Inflammatory macrophage treated with lipopolysaccharide for 1 hour (primary cell): Measurements from ENCODE around the gene MAPK8.
A peak's percentile ranks its signal among the peaks of the same experiment; 100 is the strongest.

Experiments
- DNase-seq, 2 donors: peaks; one replicate each; pipeline ENCODE4 v3.0.0-alpha.2; 2020 to 2022

The MAPK8 gene

DNA sequence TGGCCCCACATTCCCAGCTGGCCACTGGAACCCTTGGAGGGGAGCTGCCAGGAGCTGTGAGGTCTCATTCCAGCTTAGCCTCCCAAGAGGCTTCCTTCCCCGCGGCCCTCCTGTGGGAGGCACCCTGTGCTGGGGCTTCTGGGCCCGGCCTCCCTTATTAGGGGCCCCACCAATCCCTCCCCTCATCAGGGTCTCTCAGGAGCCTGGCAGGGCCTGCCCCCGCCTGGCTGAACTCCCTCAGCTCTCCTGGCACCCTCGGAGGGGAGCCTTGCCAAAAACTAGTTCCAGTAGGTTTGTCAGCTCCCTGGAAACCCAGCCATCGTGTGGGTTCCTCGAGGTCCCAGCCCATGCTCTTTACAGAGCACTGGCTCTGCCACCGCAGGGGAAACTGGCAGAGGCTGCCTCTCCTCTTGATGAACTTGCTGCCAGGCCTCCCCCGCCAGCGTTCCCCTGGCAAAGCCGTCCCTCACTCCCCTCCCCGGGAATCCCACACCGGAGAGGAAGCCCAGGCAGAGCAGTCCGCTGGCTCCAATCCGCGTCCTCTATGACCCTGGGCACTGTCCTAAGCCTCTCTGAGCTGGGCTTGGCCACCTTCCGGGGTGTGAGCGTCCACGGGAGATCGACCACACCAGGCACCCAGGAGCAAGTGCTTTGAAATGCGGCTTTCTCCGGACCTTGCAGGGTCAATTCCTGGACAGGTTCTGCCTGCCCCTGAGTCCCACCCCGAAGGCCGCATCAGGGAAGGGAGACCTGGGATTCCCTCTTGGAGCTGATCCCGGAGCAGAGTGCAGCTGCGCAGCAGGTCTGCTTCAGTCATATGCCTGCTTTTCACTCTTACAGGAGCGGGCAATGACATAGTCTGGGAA lies 158.6 kb downstream of the MAPK8 start:
- DNase-seq, result no peak

DNA sequence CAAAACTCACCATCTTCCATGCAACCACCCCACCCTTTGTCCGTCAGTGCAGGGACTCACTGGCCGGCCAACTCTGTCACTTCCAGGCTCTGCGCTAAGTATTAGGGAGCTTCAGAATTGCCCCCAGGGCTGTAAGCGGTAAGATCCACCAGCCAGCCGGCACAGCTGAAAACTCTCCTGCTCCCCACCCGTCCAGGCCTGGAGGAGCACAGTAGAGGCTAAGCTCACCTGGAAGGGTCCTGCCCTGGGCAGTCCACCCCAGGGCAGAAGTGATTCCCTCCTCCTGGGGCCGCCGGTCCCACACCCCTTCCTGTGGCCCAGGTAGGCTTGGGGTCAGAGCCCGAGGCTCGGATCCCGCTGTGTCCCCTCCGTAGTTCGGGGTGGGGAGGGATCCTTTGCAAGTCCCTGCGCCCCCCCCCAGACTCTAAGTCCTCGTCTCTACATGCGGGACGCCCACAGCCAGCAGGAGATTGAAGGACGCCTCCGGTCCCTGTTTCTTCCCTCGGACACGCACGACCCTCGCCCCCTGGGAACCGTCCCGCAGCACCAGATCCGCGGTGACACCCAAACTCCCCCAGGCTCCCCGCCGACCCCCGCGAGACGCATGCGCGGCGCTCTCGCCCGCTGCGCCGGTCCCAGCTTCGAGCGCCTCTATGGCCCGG lies 159.5 kb downstream of the MAPK8 start:
- no peak for DNase-seq

DNA sequence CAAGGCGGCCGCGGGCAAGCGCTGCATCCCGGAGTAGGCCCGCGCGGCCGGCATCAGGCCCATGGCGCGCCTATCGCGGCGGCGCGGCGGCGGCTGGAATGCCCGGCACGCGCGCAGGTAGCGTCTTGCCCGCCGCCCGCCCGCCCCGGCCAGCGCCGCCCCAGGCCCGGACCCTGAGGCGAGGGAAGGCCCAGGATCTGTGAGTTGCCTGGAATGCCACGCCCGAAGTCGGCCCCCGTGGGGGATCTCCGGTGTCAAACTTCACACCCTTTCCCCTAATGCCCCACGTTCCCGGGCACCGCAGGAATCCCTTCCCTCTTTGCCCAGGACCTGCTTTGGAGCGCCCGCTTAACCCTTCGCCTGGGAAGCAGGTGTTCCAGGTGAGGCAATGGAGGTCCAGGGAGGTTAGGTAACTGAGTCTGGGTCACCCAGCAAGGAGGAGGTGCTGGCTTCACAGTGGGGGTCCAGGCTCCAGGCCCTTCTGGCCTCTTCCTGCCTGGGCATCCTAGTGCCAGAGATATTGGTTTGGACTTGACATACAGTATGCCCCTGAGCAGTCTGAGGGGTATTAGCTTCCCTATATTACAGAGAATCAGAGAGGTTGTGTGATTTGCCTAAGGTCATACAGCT lies 160.2 kb downstream of the MAPK8 start:
- no peak for DNase-seq

DNA sequence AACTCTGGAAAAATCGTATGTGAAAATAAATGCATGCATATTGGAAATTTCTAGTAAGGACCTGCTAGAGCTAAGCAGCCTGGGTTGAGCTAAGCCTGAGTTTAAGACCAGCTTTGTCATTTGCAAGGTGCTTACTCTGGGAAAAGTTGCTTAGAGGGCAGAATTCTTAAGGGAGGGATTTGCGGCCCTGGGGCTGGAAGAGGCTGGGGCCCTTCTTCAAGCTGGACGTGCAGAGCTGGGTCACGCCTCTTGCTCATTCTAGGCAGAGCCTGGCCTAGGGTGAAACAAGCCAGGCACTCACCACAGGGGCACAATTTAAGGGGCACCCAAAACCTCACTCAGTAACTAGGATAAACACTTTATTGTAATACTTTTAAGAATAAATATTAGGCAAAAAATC lies 161.2 kb downstream of the MAPK8 start:
- no peak for DNase-seq

DNA sequence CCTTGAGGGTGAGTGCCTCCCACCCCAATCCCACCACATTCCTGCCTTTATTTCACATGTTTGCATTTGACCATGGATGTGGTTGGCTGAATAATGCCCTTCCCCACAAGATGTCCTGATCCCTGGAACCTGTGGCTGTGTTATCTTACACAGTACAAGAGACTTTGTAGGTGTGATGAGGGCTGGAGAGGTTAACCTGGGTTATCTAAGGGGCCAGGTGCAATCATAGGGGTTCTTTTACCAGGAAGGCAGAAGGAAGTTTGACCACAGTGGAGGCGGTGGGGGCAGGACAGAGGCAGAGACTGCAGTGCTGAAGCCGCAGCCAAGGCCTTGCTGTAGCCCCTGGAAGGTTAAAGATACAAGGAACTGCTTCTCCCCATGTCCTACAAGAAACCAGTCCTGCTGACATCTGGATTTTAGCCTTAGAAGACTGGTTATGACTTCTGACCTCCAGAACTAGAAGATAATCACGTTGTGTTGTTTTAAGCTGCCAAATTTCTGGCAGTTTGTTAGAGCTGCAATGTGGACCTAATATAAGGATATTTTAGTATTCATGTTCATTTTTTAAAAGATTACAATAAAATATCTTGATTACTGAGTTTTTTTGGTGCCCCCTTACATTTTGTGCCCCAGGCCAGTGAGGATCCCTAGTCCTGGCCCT lies 161.8 kb downstream of the MAPK8 start:
- DNase-seq, result no peak

DNA sequence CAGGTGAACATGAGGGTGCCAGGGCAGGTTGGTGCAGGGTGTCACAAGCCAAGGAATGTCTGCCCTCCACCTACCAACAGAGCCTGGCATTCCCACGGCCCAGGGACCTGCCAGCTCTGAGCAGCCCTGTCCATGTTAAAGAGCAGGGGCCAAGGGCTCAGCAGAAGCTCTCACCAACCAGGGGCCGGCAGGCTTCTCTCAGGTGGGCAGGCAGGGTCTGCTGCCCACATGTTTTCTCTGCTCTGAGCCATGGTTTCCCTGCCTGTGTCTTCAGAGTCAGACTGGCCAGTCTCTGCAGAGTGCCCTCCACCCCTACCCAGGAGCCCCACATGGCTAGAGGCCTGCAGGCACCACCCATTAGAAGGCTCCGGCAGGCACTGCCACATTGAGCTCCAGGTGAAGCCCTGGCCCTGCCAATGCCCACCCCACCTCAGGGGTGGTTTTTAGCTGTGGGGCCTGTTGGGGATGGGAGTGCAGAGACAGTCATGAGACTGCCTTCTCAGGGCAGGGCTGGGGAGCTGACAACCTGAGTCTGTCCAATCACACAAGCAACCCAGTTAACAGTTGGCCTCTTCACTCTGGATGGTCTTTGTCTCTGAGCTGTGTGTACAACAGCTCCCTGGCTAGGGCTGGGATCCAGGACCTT lies 162.5 kb downstream of the MAPK8 start:
- DNase-seq, result no peak

DNA sequence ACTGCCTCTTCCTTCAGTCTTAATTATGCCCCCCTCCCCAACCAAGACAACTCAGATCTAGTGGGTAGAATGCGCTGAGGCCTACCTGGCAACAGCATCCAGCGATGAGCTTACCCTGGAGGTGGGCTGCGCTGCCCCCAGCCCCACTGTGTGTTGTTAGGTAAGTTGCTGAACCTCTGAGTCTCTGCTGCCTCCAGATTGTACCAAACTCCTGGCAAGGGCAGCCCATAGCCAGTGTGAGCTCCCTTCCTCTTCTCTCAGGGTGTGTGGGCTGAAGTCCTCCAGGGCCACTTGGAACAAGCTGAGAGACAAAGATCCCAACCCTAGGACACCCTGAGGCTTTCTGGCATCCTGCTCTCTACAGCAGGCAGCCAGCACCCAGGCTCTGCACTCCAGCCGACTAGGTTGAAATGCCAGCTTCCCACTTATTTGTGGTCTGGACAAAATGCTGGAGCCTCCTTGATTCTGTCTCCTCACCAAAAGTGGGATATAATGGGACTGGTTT lies 163.1 kb downstream of the MAPK8 start:
- DNase-seq, result peak; percentile 27 to 43

DNA sequence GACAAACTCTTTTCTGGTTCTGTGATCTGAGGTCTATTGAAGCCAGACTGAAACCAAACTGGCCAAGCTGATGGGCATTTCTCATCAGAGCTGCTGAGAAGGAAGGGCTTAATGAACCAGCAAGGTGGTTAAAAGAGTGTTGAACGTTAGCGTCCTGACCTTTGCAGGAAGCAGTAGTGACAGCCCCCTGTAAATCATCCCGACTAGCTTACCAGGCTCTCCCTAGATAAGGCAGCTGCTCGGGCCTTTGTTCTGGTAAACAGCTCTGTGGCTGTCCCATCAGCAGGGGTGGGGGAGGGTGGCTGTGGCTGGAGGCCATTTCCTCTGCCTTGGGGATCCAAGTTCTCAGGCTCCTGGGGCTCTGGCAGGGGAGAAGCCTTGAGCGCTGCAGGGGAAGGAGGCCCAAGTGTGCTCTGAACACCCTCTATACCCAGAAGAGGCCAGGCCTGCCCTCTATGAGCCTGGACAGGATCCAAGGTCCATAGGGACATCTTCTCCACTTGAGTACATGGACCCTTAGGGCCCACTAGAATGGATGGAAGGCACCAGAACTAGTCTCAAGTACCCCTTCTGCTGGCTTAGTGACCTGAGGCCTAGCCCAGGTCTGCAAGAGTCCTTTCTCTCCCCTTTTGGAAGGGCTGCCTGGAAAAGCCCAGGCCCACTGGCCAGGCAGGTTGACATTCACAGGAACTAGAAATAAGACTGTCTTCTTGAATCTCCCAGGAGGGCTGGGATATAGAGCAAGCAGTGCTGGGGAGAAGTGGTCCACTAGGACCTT lies 163.8 kb downstream of the MAPK8 start:
- DNase-seq, result no peak

DNA sequence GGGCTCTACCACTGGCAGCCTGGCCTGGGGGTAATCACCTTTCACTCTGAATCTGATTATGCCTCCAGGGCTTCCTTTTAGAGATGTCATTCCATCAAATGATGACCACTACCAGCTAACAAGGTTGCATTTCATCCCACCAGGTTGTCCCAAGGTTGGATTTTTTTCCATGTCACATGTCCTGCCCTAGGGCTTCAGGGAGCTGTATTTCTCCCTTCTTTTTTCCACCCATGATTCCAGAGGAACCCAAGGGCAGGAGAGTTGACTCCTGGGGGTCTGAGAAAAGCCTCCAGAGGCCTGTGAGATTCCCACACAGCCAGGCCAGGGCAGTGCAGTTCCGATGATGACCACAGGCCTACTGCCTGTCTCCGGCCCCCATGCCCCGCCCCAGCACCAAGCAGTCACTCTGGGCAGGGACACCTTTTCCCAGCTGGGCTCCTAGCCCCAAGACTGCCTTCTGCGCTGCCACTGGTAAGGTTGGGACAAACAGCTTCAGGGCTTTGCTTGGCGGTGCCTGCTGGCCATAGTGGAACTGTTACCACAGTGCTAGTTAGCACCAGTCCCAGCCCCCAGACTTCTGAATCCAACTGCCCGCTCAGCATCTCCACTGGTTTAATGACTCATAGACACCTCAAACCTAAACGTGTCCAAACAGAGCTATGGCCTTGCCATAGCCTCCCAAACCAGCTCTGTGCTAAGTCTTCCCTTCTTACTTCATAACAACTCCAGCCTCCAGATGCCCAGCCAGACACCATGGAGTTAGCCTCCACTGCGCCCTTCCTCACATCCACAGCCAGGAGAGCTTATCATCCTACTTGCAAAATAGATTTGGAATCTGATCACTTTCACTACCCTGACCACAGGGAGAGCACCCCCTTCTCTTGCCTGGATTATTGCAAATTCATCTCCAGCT lies 164.7 kb downstream of the MAPK8 start:
- DNase-seq, result no peak

DNA sequence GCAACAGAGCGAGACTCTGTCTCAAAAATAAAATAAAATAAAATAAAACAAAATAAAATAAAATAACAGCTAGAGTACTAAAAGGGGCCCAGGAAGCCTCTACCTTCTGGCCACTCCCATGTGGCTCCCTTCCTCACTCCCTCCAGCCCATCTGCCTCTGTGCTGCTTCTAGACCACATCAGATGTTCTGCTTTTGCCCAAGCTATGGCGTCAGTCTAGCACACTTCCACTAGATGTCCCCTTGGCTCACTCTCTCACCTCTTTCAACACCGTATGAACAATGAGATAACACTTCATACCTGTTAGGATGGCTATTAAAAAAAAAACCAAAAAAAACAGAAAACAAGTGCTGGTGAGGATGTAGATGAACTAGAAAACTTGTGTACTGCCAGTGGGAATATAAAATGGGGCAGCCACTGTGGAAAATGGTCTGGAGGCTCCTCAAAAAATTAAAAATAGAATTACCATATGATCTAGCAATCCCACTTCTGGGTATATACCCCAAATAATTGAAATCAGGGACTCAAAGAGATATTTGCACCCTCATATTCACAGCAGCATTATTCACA lies 166.1 kb downstream of the MAPK8 start:
- no peak for DNase-seq

DNA sequence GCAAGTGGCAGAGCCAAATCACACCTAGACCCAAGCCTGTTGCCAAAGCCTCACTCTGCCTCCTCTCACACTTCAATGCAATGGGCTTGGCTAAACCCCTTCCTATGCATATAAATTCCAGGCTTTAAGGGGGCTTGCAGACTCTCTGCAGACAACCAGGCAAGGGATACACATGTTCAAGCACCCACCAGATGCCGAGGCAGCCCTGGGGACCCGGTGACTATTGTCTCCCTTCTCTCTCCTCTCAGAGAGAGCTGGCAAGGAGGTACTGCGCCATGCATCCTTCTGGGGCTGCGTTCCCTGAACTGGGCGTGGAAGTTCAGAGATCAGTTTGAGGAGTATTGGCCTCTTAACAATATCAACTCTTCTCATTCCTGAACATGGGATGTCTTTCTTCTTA lies 167.2 kb downstream of the MAPK8 start:
- no peak for DNase-seq

DNA sequence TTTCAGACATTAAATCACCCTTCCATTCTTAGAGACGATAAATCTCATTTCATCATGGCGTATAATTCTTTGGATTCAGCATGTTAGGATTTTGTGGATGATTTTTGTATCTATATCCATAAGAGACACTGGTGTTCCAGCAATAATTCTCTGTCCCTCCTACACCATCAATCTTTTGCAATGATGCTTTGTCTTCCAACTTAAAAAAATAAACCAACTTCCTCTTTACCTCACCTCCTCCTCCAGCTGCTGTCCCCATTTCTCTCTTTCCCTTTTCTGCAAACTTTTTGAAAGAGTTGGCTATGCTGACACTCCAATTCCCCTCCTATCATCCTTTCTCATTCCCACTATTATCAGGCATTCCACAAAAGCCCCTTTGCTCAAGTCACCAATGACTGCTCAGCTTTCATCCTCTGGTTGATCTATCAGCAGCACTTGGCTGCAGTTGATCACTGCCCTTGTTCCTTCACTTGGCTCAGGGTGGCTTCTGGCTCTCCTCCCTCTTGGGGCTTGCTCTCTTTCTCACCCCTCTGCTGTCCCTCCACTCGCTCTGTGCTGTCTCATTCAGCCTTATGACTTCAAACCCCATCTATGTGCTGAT lies 168.4 kb downstream of the MAPK8 start:
- DNase-seq, result peak; percentile 50 to 65

DNA sequence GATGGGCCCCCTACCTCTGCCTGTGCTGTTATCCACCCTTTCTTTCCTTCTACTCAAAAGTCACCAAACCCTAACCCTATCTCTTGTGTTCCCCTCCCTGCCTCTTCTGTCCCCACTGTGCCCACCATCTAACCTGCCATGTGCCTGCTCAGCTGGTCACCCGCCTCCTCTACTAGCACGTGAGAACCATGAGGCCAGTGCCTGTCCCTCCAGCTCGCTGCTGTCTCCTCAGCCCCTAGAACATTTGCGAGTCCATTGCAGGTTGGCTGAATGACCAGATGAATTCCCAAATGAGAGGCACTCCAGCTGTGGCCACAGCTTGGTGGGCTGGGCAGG lies 169.4 kb downstream of the MAPK8 start:
- no peak for DNase-seq

DNA sequence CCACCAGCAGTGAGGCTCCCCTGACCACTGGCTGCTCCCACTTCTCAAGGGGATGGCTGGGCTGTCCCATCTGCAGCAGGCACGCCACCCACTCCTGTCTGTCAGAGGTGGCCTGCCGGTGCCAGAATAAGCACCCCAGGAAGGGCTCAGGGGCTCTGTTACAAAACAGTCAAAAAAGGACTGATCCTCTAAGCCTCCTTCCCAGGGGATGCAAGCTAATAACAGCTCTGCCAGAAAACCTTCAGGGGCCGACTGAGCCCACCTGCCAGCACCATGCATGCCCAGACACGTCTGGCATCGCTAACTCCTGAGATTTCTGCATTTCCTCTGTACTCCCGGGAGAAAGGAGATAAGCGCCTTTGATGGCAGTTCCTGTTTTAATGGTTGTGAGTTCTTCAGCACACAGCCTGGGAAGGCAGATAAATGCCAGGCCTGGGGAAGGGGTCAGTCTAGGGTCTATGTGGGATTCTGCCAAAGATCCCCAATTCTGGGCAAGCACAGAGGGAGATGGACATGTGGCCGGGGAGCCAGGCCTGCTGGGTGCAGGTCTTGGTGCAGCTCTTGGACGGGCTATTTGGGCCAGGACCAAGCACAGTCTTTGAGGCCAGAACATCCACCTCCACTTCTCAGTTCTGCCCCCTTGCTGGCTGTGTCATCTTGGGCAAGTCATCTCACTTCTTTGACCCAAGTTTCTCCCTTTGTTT lies 170.0 kb downstream of the MAPK8 start:
- DNase-seq, result no peak

DNA sequence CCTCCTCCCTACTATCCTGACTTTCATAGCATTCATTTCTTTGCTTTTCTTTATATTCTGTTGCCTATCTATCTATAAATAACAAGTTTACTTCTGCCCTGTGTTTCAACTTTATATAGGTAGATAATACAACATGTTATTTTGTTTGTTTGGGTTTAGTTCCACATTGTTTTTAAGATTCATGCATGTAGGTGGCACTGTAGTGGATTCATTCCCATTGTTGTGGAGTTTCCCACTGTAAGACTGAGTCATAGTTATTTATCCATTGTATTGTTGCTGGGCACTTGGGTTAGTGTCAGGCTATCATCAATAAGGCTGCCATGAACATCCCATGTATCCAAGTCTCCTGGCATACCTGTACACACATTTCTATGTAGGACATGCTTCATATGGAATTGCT lies 170.7 kb downstream of the MAPK8 start:
- peak; percentile 14 to 64 for DNase-seq

DNA sequence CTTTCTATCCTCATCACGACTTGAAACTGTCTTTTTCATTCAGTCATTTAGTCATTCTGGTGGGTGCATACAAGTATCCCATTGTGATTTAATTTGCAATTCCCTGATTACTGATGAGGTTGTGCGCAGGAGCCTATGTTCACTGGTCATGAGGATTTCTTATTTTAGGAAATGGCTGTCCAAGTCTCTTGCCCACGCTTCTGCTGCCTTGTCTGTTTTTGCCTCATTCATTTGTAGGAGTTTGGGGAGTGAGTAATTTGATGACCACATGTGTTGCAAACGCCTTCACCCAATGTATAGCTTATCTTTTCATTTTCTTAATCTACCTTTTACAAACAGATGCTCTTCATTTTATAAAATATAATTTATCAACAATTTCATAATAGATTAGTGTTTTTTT lies 171.1 kb downstream of the MAPK8 start:
- DNase-seq, result peak; percentile 38 to 88

DNA sequence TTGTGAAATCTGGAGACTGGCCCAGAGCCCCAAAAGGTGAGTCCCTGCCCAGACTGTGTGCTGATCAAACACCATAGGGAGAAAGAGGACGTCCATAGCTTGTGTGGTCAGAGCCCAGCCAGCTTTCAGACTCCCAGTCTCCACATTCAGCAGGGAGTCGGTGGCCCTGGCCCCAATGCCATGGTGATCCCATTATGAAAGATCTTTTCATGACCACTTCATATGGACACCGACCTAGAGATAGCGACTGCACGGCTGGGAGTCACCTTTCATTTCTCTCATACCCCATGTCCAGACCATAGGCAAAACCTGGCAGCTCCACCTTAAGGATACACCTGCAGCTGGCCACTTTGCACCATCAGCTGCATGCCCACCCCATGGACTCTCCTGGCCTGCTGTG lies 172.0 kb downstream of the MAPK8 start:
- no peak for DNase-seq

DNA sequence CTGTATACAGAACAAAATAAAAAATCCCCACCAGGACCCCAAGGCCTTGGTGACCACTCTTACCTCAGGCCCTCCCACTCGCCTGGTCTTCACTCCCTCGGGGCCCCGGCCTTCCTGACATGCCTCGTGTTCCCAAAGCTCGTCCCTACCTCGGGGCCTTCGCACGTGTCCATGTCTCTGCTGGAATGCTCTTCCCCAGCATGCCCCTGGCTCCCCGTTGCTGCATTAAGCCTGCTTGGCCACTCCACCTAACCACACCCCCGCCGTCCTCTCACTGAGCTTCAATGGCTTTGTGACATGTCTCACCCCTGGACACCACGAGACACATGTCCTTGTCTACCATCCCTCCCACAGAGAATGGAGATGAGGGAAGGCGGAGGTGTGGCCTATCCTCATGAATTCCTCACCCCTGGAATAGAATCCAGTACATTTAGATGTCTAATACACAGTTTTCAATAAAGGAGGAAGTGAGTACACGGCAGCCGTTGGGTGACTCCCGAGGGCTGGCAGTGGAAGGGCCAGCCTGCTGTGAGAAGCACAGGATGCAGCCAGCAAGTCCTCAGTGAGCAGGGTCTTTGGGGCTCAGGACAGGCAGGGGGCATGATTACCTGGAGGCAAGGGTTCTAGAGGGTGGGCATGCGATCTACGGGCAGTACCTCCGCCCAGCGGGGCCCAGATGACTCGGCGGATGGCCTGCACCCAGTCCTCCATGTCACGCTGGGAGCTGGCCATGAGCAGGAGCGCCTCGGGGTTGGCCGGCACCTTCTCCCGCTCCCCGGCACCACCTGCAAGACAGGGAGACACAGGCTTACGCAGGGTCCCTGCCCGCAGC lies 172.7 kb downstream of the MAPK8 start:
- DNase-seq, result peak in 1 of 2 donors; percentile 28
